Adrenal gland (tissue), 5 donors: ENCODE measurements around the gene SLC25A22.

Source experiments
- CTCF ChIP-seq, 6 experiments: fragments of 450-650 bp in 4 of 6; fragments of 200-600 bp in 2 of 6; sonication (generic) in 1 of 6; IDR thresholded peaks; 1 replicate in 5 of 6; 2 replicates in 1 of 6; pipeline versions ENCODE4 v1.5.1 to v1.8.0; 2016 to 2021; ENCODE audit warnings: antibody characterized with exemption in 6 of 6, mild to moderate bottlenecking in 2 of 6, moderate library complexity in 1 of 6
- POLR2A ChIP-seq, 2 donors: fragments of 450-650 bp; IDR thresholded peaks; one replicate each; pipeline ENCODE4 v1.6.1; 2017; ENCODE audit warnings: antibody characterized with exemption in 2 of 2, mild to moderate bottlenecking in 2 of 2, moderate library complexity in 1 of 2
- donor health status: DM: no; HTN: no; CAD: no.

GRCh38 chr11:782264-783174 lies 15.6 kb downstream of the SLC25A22 start:
- TF ChIP-seq POLR2A (IDR thresholded peaks at IDR 0.05) = no peak
- TF ChIP-seq CTCF (IDR thresholded peaks at IDR 0.05) = no peak
